Lung (tissue), 12 donors: ENCODE results near the gene DLEC1. TPM values are rescaled to one million over a fixed set of nuclear protein-coding genes. Genes with fewer than 3 reads are reported as not detected.
A peak's percentile ranks its signal among the peaks of the same experiment; 100 is the strongest.

Experiments used
- ATAC-seq: fragments of 200-7000 bp; cut with Tn5 transposase; one replicate; pipeline ENCODE4 v1.9.1; 2020; ENCODE audit warnings: moderate number of reproducible peaks; ENCODE audit not compliant: insufficient read depth, low FRiP score
- DNase-seq, 3 donors: peaks; one replicate each; pipeline ENCODE4 v3.0.0-alpha.2; 2013 to 2017
- H3K27ac ChIP-seq, 2 donors: one replicate each; pipeline ENCODE4 v1.5.1; 2013; ENCODE audit warnings: mild to moderate bottlenecking in 2 of 2, moderate library complexity in 2 of 2, control low read depth in 1 of 2, inconsistent platforms in 1 of 2, low read depth in 1 of 2, low read length in 1 of 2
- H3K27me3 ChIP-seq, 3 donors: one replicate each; pipeline ENCODE4 v1.5.1; 2013; ENCODE audit warnings: low read length in 2 of 3; ENCODE audit not compliant: control insufficient read depth in 3 of 3, insufficient read depth in 3 of 3
- H3K36me3 ChIP-seq, 4 donors: one replicate each; pipeline ENCODE4 v1.5.1; 2013; ENCODE audit warnings: low read length in 4 of 4, mild to moderate bottlenecking in 1 of 4, moderate library complexity in 1 of 4; ENCODE audit not compliant: control insufficient read depth in 4 of 4, insufficient read depth in 4 of 4
- H3K4me1 ChIP-seq, 5 donors: one replicate each; pipeline ENCODE4 v1.5.1; 2013; ENCODE audit warnings: low read length in 5 of 5, mild to moderate bottlenecking in 2 of 5, moderate library complexity in 1 of 5; ENCODE audit not compliant: control insufficient read depth in 5 of 5, insufficient read depth in 5 of 5
- H3K4me3 ChIP-seq: one replicate; pipeline ENCODE4 v1.5.1; 2013; ENCODE audit warnings: mild to moderate bottlenecking, control low read depth, moderate library complexity
- H3K9ac ChIP-seq, 2 donors: one replicate each; pipeline ENCODE4 v1.5.1; 2013; ENCODE audit warnings: low read length in 2 of 2, control low read depth in 1 of 2; ENCODE audit not compliant: insufficient read depth in 1 of 2
- H3K9me3 ChIP-seq, 4 donors: one replicate each; pipeline ENCODE4 v1.5.1; 2013; ENCODE audit warnings: low read length in 3 of 4, mild to moderate bottlenecking in 1 of 4, moderate library complexity in 1 of 4; ENCODE audit not compliant: control insufficient read depth in 4 of 4, insufficient read depth in 3 of 4
- WGBS, 2 donors: extraction: QIAGEN DNeasy Blood & Tissue Kit; methylation state at CpG; one replicate each; pipeline ENCODE4 v1.1.7; 2013; 5-methylcytosine and 5-hydroxymethylcytosine counted together
- polyA plus RNA-seq, 2 donors: library from polyadenylated mRNA; stranded (reverse); fragments of 200-250 nt; gene quantifications; one replicate each; pipeline ENCODE4 v1.2.1, GENCODE V29; 2013
- total RNA-seq, 2 donors: library from RNA; depleted of rRNA in 1 of 2; stranded (reverse); fragments of >200 nt in 1 of 2; gene quantifications; one replicate each; pipeline ENCODE4 v1.2.1, GENCODE V29; 2014 to 2021
- TF ChIP-seq, protein P1 (sequence below): IDR thresholded peaks from 2 replicates; pipeline ENCODE4 v1.5.1; 2012; ENCODE audit warnings: mild to moderate bottlenecking; ENCODE audit errors: control extremely low read depth, extremely low read depth
- donor health status: control.
- donor health status: control.
- donor health status: Bipolar disorder and iron deficiency.
- donor health status: healthy.
- donor health status: DM: yes; HTN: yes; CAD: no.

DLEC1 gene
- total and polyA plus RNA-seq, 4 donors = 4.2 to 28.8 (median 8.0) TPM

DNA sequence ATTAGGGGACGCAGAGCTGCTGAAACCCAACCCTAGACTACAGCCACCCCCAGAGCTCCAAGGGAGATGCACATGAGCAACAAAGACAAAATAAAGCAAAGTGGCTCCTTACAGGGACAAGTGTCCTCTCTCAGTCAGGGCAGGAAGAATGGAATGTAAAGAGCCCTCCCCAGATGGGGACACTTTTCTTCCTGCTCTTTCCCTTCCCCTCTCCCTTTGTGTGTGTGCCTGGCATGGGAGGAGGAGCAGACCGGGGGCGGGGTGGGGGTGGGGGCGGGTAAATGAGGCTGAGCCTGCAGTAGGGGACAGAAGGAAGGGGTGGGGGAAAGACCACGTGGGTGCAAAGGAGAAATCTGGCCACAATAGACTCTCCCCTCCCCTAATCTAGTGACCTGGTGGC lies 60.5 kb downstream of the DLEC1 start:
- Histone ChIP-seq H3K36me3 (no peaks in the 10 kb centered on the region), H3K9ac (no peak overlapping the region), H3K4me3 (no peak overlapping the region), H3K27ac (no peak overlapping the region), H3K9me3 (no peaks in the 10 kb centered on the region), H3K4me1 (no peaks in the 10 kb centered on the region), H3K27me3 (no peaks in the 10 kb centered on the region)
- TF ChIP-seq, protein P1, sequence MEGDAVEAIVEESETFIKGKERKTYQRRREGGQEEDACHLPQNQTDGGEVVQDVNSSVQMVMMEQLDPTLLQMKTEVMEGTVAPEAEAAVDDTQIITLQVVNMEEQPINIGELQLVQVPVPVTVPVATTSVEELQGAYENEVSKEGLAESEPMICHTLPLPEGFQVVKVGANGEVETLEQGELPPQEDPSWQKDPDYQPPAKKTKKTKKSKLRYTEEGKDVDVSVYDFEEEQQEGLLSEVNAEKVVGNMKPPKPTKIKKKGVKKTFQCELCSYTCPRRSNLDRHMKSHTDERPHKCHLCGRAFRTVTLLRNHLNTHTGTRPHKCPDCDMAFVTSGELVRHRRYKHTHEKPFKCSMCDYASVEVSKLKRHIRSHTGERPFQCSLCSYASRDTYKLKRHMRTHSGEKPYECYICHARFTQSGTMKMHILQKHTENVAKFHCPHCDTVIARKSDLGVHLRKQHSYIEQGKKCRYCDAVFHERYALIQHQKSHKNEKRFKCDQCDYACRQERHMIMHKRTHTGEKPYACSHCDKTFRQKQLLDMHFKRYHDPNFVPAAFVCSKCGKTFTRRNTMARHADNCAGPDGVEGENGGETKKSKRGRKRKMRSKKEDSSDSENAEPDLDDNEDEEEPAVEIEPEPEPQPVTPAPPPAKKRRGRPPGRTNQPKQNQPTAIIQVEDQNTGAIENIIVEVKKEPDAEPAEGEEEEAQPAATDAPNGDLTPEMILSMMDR = no peak
- DNase-seq (peak in 1 of 3 donors; percentile 6), ATAC-seq (peak; percentile 22)
- 34 to 59% methylated on average over 5 of the region's 5 CpGs for WGBS, 2 donors

GRCh38 chr3:38100498-38100897 lies 61.5 kb downstream of the DLEC1 start:
- Histone ChIP-seq H3K27ac (no peak overlapping the region), H3K4me1 (no peaks in the 10 kb centered on the region), H3K4me3 (no peak overlapping the region), H3K9ac (no peak overlapping the region), H3K9me3 (peaks cover 0 to 1% (median 0%) of the 10 kb centered on the region in 4 donors), H3K36me3 (no peaks in the 10 kb centered on the region), H3K27me3 (no peaks in the 10 kb centered on the region)
- 80 to 93% methylated on average over 3 of the region's 3 CpGs for WGBS, 2 donors
- DNase-seq (no peak), ATAC-seq (no peak)
- TF ChIP-seq, protein P1 = no peak

DNA sequence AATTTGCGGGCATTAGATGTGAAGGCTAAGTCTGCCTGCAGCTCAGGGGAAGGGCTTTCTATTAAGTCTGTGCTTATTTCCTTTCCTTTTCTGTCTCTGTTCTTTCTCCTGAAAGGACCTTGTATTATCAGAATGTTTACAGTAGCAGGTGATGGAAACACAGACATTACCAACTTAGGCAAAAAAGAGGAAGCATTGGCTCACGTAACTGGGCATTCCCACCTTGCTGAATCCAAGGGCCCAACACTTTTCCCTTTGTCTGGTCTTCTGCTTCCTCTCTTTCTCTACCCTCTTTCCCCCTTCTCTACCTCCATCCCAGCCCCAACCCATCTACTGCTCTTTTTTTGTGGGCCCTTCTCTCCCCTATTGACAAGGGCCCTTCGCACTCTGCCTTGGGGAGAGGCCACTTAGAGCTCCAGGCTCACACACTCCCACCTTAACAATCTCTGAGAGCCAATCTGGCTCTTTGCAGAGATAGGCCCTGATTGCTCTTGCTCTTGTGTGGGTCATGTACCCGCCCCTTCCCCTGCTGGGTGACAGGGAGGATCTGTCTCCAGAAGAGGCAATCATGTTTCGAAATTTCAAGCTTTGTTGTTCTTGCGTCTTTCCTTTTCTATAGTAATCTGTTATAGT lies 62.9 kb downstream of the DLEC1 start:
- TF ChIP-seq, protein P1 = no peak
- Histone ChIP-seq H3K27me3 (no peaks in the 10 kb centered on the region), H3K36me3 (no peaks in the 10 kb centered on the region), H3K9me3 (peaks cover 0 to 4% (median 0%) of the 10 kb centered on the region in 4 donors), H3K27ac (peak overlapping the region in 1 of 2 donors; percentile 39), H3K4me1 (no peaks in the 10 kb centered on the region), H3K9ac (no peak overlapping the region), H3K4me3 (no peak overlapping the region)
- ATAC-seq (no peak), DNase-seq (peak in 2 of 3 donors; percentile 10 to 18)
- WGBS, 2 donors = 60 to 62% methylated on average over 6 of the region's 6 CpGs

DNA sequence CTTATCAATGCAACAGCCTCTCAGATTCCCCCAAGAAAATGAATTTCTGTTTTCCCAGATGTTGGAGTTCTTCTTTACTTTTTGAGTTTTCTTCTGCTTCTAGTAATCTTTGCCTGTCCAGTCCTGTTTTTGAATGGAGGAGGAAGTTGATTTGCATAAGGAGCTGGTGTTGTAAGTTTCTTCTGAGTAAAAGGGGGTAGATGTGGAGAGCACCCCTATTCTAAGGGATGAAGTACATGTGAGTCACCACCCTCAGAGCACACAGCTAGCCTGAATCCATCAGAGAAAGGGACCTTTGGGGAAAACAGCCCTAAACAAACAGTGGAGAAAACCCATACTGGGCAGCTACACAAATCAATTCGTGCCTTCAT lies 63.4 kb downstream of the DLEC1 start:
- no peaks in the 10 kb centered on the region for H3K4me1 ChIP-seq
- TF ChIP-seq, protein P1 = no peak
- no peaks in the 10 kb centered on the region for H3K27me3 ChIP-seq
- DNase-seq (no peak), ATAC-seq (no peak)
- H3K9ac ChIP-seq = no peak overlapping the region
- peaks cover 0 to 4% (median 0%) of the 10 kb centered on the region in 4 donors for H3K9me3 ChIP-seq
- H3K36me3 ChIP-seq = no peaks in the 10 kb centered on the region
- H3K4me3 ChIP-seq = no peak overlapping the region
- 48 to 56% methylated on average over 1 of the region's 1 CpG for WGBS, 2 donors
- H3K27ac ChIP-seq = no peak overlapping the region
